ENCODE results near the gene SP4.
A peak's percentile ranks its signal among the peaks of the same experiment; 100 is the strongest.

DNA sequence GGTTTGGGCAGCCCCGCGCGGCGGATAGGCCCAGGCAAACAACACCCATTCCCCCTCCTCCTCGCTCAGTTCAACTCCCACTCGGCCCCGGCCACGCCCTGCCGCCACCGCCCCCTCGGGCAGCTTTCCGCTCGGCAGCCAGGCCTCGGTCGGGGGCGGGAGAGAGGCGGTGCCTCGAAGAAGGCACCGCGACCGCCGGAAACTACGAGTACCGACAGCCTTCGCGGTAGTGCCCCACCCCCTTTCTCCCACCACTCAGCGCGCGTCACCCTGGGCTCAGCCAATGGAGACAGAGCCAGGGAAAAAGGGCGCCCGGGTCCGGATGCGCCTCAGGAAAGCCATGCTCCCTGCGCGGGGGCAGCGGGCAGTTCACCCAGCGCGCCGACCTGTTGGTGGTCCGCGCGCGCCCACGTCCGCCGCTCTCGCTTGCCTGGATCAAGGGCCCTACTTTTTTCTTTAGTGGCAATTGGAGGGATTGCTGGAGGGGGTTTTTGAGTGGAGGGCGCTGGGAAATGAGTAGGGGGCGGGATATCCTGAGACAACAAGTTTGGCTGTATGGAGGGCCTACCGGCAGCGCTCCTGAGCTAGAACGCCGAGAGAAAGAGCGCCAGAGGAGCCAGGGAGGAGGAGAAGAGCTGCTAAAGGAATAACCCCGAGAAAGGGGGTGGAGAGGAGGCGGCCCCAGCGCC, 557 bp upstream of the SP4 start:
- TF ChIP-seq POLR2A (IDR thresholded peaks at IDR 0.05): peak; percentile 56 to 88 (median 85)
- TF ChIP-seq, protein P1, sequence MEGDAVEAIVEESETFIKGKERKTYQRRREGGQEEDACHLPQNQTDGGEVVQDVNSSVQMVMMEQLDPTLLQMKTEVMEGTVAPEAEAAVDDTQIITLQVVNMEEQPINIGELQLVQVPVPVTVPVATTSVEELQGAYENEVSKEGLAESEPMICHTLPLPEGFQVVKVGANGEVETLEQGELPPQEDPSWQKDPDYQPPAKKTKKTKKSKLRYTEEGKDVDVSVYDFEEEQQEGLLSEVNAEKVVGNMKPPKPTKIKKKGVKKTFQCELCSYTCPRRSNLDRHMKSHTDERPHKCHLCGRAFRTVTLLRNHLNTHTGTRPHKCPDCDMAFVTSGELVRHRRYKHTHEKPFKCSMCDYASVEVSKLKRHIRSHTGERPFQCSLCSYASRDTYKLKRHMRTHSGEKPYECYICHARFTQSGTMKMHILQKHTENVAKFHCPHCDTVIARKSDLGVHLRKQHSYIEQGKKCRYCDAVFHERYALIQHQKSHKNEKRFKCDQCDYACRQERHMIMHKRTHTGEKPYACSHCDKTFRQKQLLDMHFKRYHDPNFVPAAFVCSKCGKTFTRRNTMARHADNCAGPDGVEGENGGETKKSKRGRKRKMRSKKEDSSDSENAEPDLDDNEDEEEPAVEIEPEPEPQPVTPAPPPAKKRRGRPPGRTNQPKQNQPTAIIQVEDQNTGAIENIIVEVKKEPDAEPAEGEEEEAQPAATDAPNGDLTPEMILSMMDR (IDR thresholded peaks at IDR 0.05): peak in 4 of 7 experiments; percentile 11 to 58 (median 50)

Measured in body of pancreas (tissue), 4 donors.